ENCODE measurements around the gene RAB3IL1.

Gene RAB3IL1

GRCh38 chr11:61900251-61900650 is 17.1 kb downstream of the RAB3IL1 start:
- Histone ChIP-seq H3K27ac (ENCODE audit: low read depth, low read length, severe bottlenecking) (no peak overlapping the region), H3K36me3 (ENCODE audit: control insufficient read depth, insufficient read depth, low read length) (no peaks in the 10 kb centered on the region), H3K4me3 (ENCODE audit: extremely low read depth, insufficient read depth, low read length, poor library complexity, severe bottlenecking) (no peak overlapping the region), H3K4me1 (ENCODE audit: control insufficient read depth, insufficient read depth, low read length, poor library complexity, severe bottlenecking) (peaks cover 6% of the 10 kb centered on the region), H3K9me3 (ENCODE audit: control insufficient read depth, low read length) (no peaks in the 10 kb centered on the region)
- 97% methylated on average over 12 to 16 of the region's 17 CpGs for WGBS, 2 experiments (ENCODE audit: insufficient coverage in 2 of 2)

GRCh38 chr11:61899146-61899841 is 18.1 kb downstream of the RAB3IL1 start:
- Histone ChIP-seq H3K36me3 (ENCODE audit: control insufficient read depth, insufficient read depth, low read length) (no peaks in the 10 kb centered on the region), H3K4me1 (ENCODE audit: control insufficient read depth, insufficient read depth, low read length, poor library complexity, severe bottlenecking) (peaks cover 6% of the 10 kb centered on the region), H3K4me3 (ENCODE audit: extremely low read depth, insufficient read depth, low read length, poor library complexity, severe bottlenecking) (no peak overlapping the region), H3K27ac (ENCODE audit: low read depth, low read length, severe bottlenecking) (no peak overlapping the region), H3K9me3 (ENCODE audit: control insufficient read depth, low read length) (no peaks in the 10 kb centered on the region)
- WGBS, 2 experiments (ENCODE audit: insufficient coverage in 2 of 2): 54 to 71% methylated on average over 21 to 23 of the region's 27 CpGs

- 91 to 94% methylated on average over 8 to 9 of the region's 9 CpGs for WGBS, 2 experiments (ENCODE audit: insufficient coverage in 2 of 2)
- peaks cover 6% of the 10 kb centered on the region for H3K4me1 ChIP-seq (ENCODE audit: control insufficient read depth, insufficient read depth, low read length, poor library complexity, severe bottlenecking)
- no peak overlapping the region for H3K27ac ChIP-seq (ENCODE audit: low read depth, low read length, severe bottlenecking)
- no peaks in the 10 kb centered on the region for H3K9me3 ChIP-seq (ENCODE audit: control insufficient read depth, low read length)
- H3K36me3 ChIP-seq (ENCODE audit: control insufficient read depth, insufficient read depth, low read length): no peaks in the 10 kb centered on the region
- H3K4me3 ChIP-seq (ENCODE audit: extremely low read depth, insufficient read depth, low read length, poor library complexity, severe bottlenecking): no peak overlapping the region
Measured at GRCh38 chr11:61898247-61898582, 19.2 kb downstream of the RAB3IL1 start.

- 67 to 75% methylated on average over 15 to 16 of the region's 17 CpGs for WGBS, 2 experiments (ENCODE audit: insufficient coverage in 2 of 2)
- Histone ChIP-seq H3K9me3 (ENCODE audit: control insufficient read depth, low read length) (no peaks in the 10 kb centered on the region), H3K36me3 (ENCODE audit: control insufficient read depth, insufficient read depth, low read length) (no peaks in the 10 kb centered on the region), H3K4me1 (ENCODE audit: control insufficient read depth, insufficient read depth, low read length, poor library complexity, severe bottlenecking) (peaks cover 6% of the 10 kb centered on the region), H3K4me3 (ENCODE audit: extremely low read depth, insufficient read depth, low read length, poor library complexity, severe bottlenecking) (no peak overlapping the region), H3K27ac (ENCODE audit: low read depth, low read length, severe bottlenecking) (no peak overlapping the region)
Measured at GRCh38 chr11:61897387-61898246, 19.7 kb downstream of the RAB3IL1 start.

GRCh38 chr11:61896665-61897386 is 20.5 kb downstream of the RAB3IL1 start:
- 87 to 90% methylated on average over 13 to 14 of the region's 15 CpGs for WGBS, 2 experiments (ENCODE audit: insufficient coverage in 2 of 2)
- peaks cover 6% of the 10 kb centered on the region for H3K4me1 ChIP-seq (ENCODE audit: control insufficient read depth, insufficient read depth, low read length, poor library complexity, severe bottlenecking)
- no peak overlapping the region for H3K27ac ChIP-seq (ENCODE audit: low read depth, low read length, severe bottlenecking)
- no peaks in the 10 kb centered on the region for H3K9me3 ChIP-seq (ENCODE audit: control insufficient read depth, low read length)
- H3K4me3 ChIP-seq (ENCODE audit: extremely low read depth, insufficient read depth, low read length, poor library complexity, severe bottlenecking): no peak overlapping the region
- no peaks in the 10 kb centered on the region for H3K36me3 ChIP-seq (ENCODE audit: control insufficient read depth, insufficient read depth, low read length)

GRCh38 chr11:61895718-61896059 is 21.7 kb downstream of the RAB3IL1 start:
- Histone ChIP-seq H3K36me3 (ENCODE audit: control insufficient read depth, insufficient read depth, low read length) (no peaks in the 10 kb centered on the region), H3K27ac (ENCODE audit: low read depth, low read length, severe bottlenecking) (no peak overlapping the region), H3K4me1 (ENCODE audit: control insufficient read depth, insufficient read depth, low read length, poor library complexity, severe bottlenecking) (peaks cover 7% of the 10 kb centered on the region), H3K4me3 (ENCODE audit: extremely low read depth, insufficient read depth, low read length, poor library complexity, severe bottlenecking) (no peak overlapping the region), H3K9me3 (ENCODE audit: control insufficient read depth, low read length) (no peaks in the 10 kb centered on the region)
- WGBS, 2 experiments (ENCODE audit: insufficient coverage in 2 of 2): 84 to 96% methylated on average over 3 to 4 of the region's 4 CpGs

GRCh38 chr11:61895046-61895717 is 22.2 kb downstream of the RAB3IL1 start:
- no peak overlapping the region for H3K27ac ChIP-seq (ENCODE audit: low read depth, low read length, severe bottlenecking)
- H3K4me3 ChIP-seq (ENCODE audit: extremely low read depth, insufficient read depth, low read length, poor library complexity, severe bottlenecking): no peak overlapping the region
- no peaks in the 10 kb centered on the region for H3K9me3 ChIP-seq (ENCODE audit: control insufficient read depth, low read length)
- H3K4me1 ChIP-seq (ENCODE audit: control insufficient read depth, insufficient read depth, low read length, poor library complexity, severe bottlenecking): peaks cover 11% of the 10 kb centered on the region
- H3K36me3 ChIP-seq (ENCODE audit: control insufficient read depth, insufficient read depth, low read length): no peaks in the 10 kb centered on the region
- 93 to 98% methylated on average over 7 to 9 of the region's 17 CpGs for WGBS, 2 experiments (ENCODE audit: insufficient coverage in 2 of 2)

- no peaks in the 10 kb centered on the region for H3K36me3 ChIP-seq (ENCODE audit: control insufficient read depth, insufficient read depth, low read length)
- peaks cover 15% of the 10 kb centered on the region for H3K4me1 ChIP-seq (ENCODE audit: control insufficient read depth, insufficient read depth, low read length, poor library complexity, severe bottlenecking)
- no peak overlapping the region for H3K4me3 ChIP-seq (ENCODE audit: extremely low read depth, insufficient read depth, low read length, poor library complexity, severe bottlenecking)
- H3K9me3 ChIP-seq (ENCODE audit: control insufficient read depth, low read length): no peaks in the 10 kb centered on the region
- no peak overlapping the region for H3K27ac ChIP-seq (ENCODE audit: low read depth, low read length, severe bottlenecking)
- 84 to 86% methylated on average over 4 to 5 of the region's 5 CpGs for WGBS, 2 experiments (ENCODE audit: insufficient coverage in 2 of 2)
Measured at GRCh38 chr11:61893981-61894380, 23.4 kb downstream of the RAB3IL1 start.

GRCh38 chr11:61892085-61892370 is 25.3 kb downstream of the RAB3IL1 start:
- Histone ChIP-seq H3K4me1 (ENCODE audit: control insufficient read depth, insufficient read depth, low read length, poor library complexity, severe bottlenecking) (peaks cover 19% of the 10 kb centered on the region), H3K27ac (ENCODE audit: low read depth, low read length, severe bottlenecking) (no peak overlapping the region), H3K4me3 (ENCODE audit: extremely low read depth, insufficient read depth, low read length, poor library complexity, severe bottlenecking) (peak overlapping the region; percentile 57), H3K9me3 (ENCODE audit: control insufficient read depth, low read length) (peaks cover 2% of the 10 kb centered on the region), H3K36me3 (ENCODE audit: control insufficient read depth, insufficient read depth, low read length) (no peaks in the 10 kb centered on the region)
- 41 to 47% methylated on average over 9 of the region's 12 CpGs for WGBS, 2 experiments (ENCODE audit: insufficient coverage in 2 of 2)

- Histone ChIP-seq H3K36me3 (ENCODE audit: control insufficient read depth, insufficient read depth, low read length) (no peaks in the 10 kb centered on the region), H3K27ac (ENCODE audit: low read depth, low read length, severe bottlenecking) (no peak within 1 kb of the TSS), H3K4me3 (ENCODE audit: extremely low read depth, insufficient read depth, low read length, poor library complexity, severe bottlenecking) (peak within 1 kb of the TSS; percentile 57), H3K9me3 (ENCODE audit: control insufficient read depth, low read length) (peaks cover 5% of the 10 kb centered on the region), H3K4me1 (ENCODE audit: control insufficient read depth, insufficient read depth, low read length, poor library complexity, severe bottlenecking) (peaks cover 19% of the 10 kb centered on the region)
- WGBS, 2 experiments (ENCODE audit: insufficient coverage in 2 of 2): 1% methylated on average over 64 to 82 of the region's 96 CpGs
Measured at GRCh38 chr11:61891331-61892084, 25.9 kb downstream of the RAB3IL1 start, which contains the start of gene FADS3. TSS of gene FADS3 (minus strand) at chr11:61891545. CDS start at chr11:61891381, 164 bp downstream.
